ENCODE results near the gene CNOT8. TPM values are rescaled to one million over a fixed set of nuclear protein-coding genes. Genes with fewer than 3 reads are reported as not detected.

The CNOT8 gene
- total RNA-seq, 1 donor from 2014 or later = 55.7 TPM

- H3K27ac Mint-ChIP-seq = peak overlapping the region; percentile 100
- H3K36me3 Mint-ChIP-seq (ENCODE audit: low read depth) = peaks cover 35% of the 10 kb centered on the region
- H3K4me3 Mint-ChIP-seq = peak overlapping the region; percentile 99
- no peaks in the 10 kb centered on the region for H3K27me3 Mint-ChIP-seq (ENCODE audit: insufficient read depth)
- peaks cover 65% of the 10 kb centered on the region for H3K4me1 Mint-ChIP-seq (ENCODE audit: low read depth)
- H3K9me3 Mint-ChIP-seq = no peaks in the 10 kb centered on the region
- DNase-seq (ENCODE audit: low spot score) = no peak
- intact Hi-C loops (cut with micrococcal nuclease) = no loop called here
Observed at GRCh38 chr5:154860765-154861164, 2.3 kb downstream of the CNOT8 start.

GRCh38 chr5:154861946-154862345, 3.5 kb downstream of the CNOT8 start:
- intact Hi-C loops (cut with micrococcal nuclease) = no loop called here
- peaks cover 68% of the 10 kb centered on the region for H3K4me1 Mint-ChIP-seq (ENCODE audit: low read depth)
- no peak for DNase-seq (ENCODE audit: low spot score)
- no peaks in the 10 kb centered on the region for H3K27me3 Mint-ChIP-seq (ENCODE audit: insufficient read depth)
- H3K36me3 Mint-ChIP-seq (ENCODE audit: low read depth) = peaks cover 42% of the 10 kb centered on the region
- H3K9me3 Mint-ChIP-seq = no peaks in the 10 kb centered on the region
- H3K27ac Mint-ChIP-seq = no peak overlapping the region
- peak overlapping the region; percentile 26 for H3K4me3 Mint-ChIP-seq

- Mint-ChIP-seq H3K4me1 (ENCODE audit: low read depth) (peaks cover 69% of the 10 kb centered on the region), H3K27ac (peak overlapping the region; percentile 59), H3K4me3 (peak overlapping the region; percentile 38), H3K27me3 (ENCODE audit: insufficient read depth) (no peaks in the 10 kb centered on the region), H3K36me3 (ENCODE audit: low read depth) (peaks cover 45% of the 10 kb centered on the region), H3K9me3 (no peaks in the 10 kb centered on the region)
- intact Hi-C loops (cut with micrococcal nuclease) = no loop called here
- no peak for DNase-seq (ENCODE audit: low spot score)
Observed at GRCh38 chr5:154862766-154863165, 4.3 kb downstream of the CNOT8 start.

GRCh38 chr5:154863291-154864080, 5.1 kb downstream of the CNOT8 start:
- intact Hi-C loops (cut with micrococcal nuclease) = no loop called here
- Mint-ChIP-seq H3K27me3 (ENCODE audit: insufficient read depth) (no peaks in the 10 kb centered on the region), H3K9me3 (no peaks in the 10 kb centered on the region), H3K4me1 (ENCODE audit: low read depth) (peaks cover 69% of the 10 kb centered on the region), H3K36me3 (ENCODE audit: low read depth) (peaks cover 47% of the 10 kb centered on the region), H3K4me3 (no peak overlapping the region), H3K27ac (no peak overlapping the region)
- DNase-seq (ENCODE audit: low spot score) = no peak

GRCh38 chr5:154865466-154866184, 7.2 kb downstream of the CNOT8 start:
- intact Hi-C loops (cut with micrococcal nuclease) = no loop called here
- Mint-ChIP-seq H3K4me1 (ENCODE audit: low read depth) (peaks cover 56% of the 10 kb centered on the region), H3K36me3 (ENCODE audit: low read depth) (peaks cover 48% of the 10 kb centered on the region), H3K27me3 (ENCODE audit: insufficient read depth) (no peaks in the 10 kb centered on the region), H3K9me3 (no peaks in the 10 kb centered on the region), H3K4me3 (no peak overlapping the region), H3K27ac (peak overlapping the region; percentile 50)
- DNase-seq (ENCODE audit: low spot score) = no peak

- no peak for DNase-seq (ENCODE audit: low spot score)
- H3K4me1 Mint-ChIP-seq (ENCODE audit: low read depth) = peaks cover 43% of the 10 kb centered on the region
- H3K27ac Mint-ChIP-seq = peak overlapping the region; percentile 2
- H3K27me3 Mint-ChIP-seq (ENCODE audit: insufficient read depth) = no peaks in the 10 kb centered on the region
- H3K36me3 Mint-ChIP-seq (ENCODE audit: low read depth) = peaks cover 51% of the 10 kb centered on the region
- H3K4me3 Mint-ChIP-seq = no peak overlapping the region
- intact Hi-C loops (cut with micrococcal nuclease) = no loop called here
- H3K9me3 Mint-ChIP-seq = no peaks in the 10 kb centered on the region
Observed at GRCh38 chr5:154866841-154867240, 8.4 kb downstream of the CNOT8 start.

- Mint-ChIP-seq H3K4me3 (no peak overlapping the region), H3K4me1 (ENCODE audit: low read depth) (peaks cover 25% of the 10 kb centered on the region), H3K27me3 (ENCODE audit: insufficient read depth) (no peaks in the 10 kb centered on the region), H3K36me3 (ENCODE audit: low read depth) (peaks cover 47% of the 10 kb centered on the region), H3K27ac (peak overlapping the region; percentile 49), H3K9me3 (no peaks in the 10 kb centered on the region)
- intact Hi-C loops (cut with micrococcal nuclease) = no loop called here
- no peak for DNase-seq (ENCODE audit: low spot score)
Observed at GRCh38 chr5:154868702-154869101, 10.3 kb downstream of the CNOT8 start.

- Mint-ChIP-seq H3K36me3 (ENCODE audit: low read depth) (peaks cover 54% of the 10 kb centered on the region), H3K4me1 (ENCODE audit: low read depth) (peaks cover 5% of the 10 kb centered on the region), H3K9me3 (no peaks in the 10 kb centered on the region), H3K27me3 (ENCODE audit: insufficient read depth) (no peaks in the 10 kb centered on the region), H3K27ac (no peak overlapping the region), H3K4me3 (no peak overlapping the region)
- DNase-seq (ENCODE audit: low spot score) = no peak
- intact Hi-C loops (cut with micrococcal nuclease) = no loop called here
Observed at GRCh38 chr5:154871734-154872133, 13.3 kb downstream of the CNOT8 start.

GRCh38 chr5:154873791-154874331, 15.4 kb downstream of the CNOT8 start:
- Mint-ChIP-seq H3K4me3 (no peak overlapping the region), H3K36me3 (ENCODE audit: low read depth) (peaks cover 57% of the 10 kb centered on the region), H3K4me1 (ENCODE audit: low read depth) (no peaks in the 10 kb centered on the region), H3K27ac (no peak overlapping the region), H3K9me3 (peaks cover 11% of the 10 kb centered on the region), H3K27me3 (ENCODE audit: insufficient read depth) (no peaks in the 10 kb centered on the region)
- DNase-seq (ENCODE audit: low spot score) = no peak
- intact Hi-C loops (cut with micrococcal nuclease) = no loop called here

GRCh38 chr5:154878642-154879335, 20.4 kb downstream of the CNOT8 start:
- H3K4me1 Mint-ChIP-seq (ENCODE audit: low read depth) = no peaks in the 10 kb centered on the region
- peaks cover 65% of the 10 kb centered on the region for H3K36me3 Mint-ChIP-seq (ENCODE audit: low read depth)
- H3K27ac Mint-ChIP-seq = no peak overlapping the region
- DNase-seq (ENCODE audit: low spot score) = no peak
- H3K27me3 Mint-ChIP-seq (ENCODE audit: insufficient read depth) = no peaks in the 10 kb centered on the region
- peaks cover 23% of the 10 kb centered on the region for H3K9me3 Mint-ChIP-seq
- no peak overlapping the region for H3K4me3 Mint-ChIP-seq
- intact Hi-C loops (cut with micrococcal nuclease) = no loop called here

- H3K36me3 Mint-ChIP-seq (ENCODE audit: low read depth) = peaks cover 67% of the 10 kb centered on the region
- H3K4me3 Mint-ChIP-seq = no peak overlapping the region
- DNase-seq (ENCODE audit: low spot score) = no peak
- intact Hi-C loops (cut with micrococcal nuclease) = no loop called here
- H3K27me3 Mint-ChIP-seq (ENCODE audit: insufficient read depth) = no peaks in the 10 kb centered on the region
- peaks cover 46% of the 10 kb centered on the region for H3K9me3 Mint-ChIP-seq
- H3K27ac Mint-ChIP-seq = no peak overlapping the region
- no peaks in the 10 kb centered on the region for H3K4me1 Mint-ChIP-seq (ENCODE audit: low read depth)
Observed at GRCh38 chr5:154881986-154882385, 23.6 kb downstream of the CNOT8 start.

- no peak for DNase-seq (ENCODE audit: low spot score)
- Mint-ChIP-seq H3K9me3 (peaks cover 34% of the 10 kb centered on the region), H3K4me1 (ENCODE audit: low read depth) (no peaks in the 10 kb centered on the region), H3K27me3 (ENCODE audit: insufficient read depth) (no peaks in the 10 kb centered on the region), H3K36me3 (ENCODE audit: low read depth) (peaks cover 73% of the 10 kb centered on the region), H3K4me3 (no peak overlapping the region), H3K27ac (no peak overlapping the region)
- intact Hi-C loops (cut with micrococcal nuclease) = no loop called here
Observed at GRCh38 chr5:154884424-154884823, 26.0 kb downstream of the CNOT8 start.

GRCh38 chr5:154885439-154885838, 27.0 kb downstream of the CNOT8 start:
- H3K36me3 Mint-ChIP-seq (ENCODE audit: low read depth) = peaks cover 73% of the 10 kb centered on the region
- no peak for DNase-seq (ENCODE audit: low spot score)
- no peak overlapping the region for H3K27ac Mint-ChIP-seq
- no peak overlapping the region for H3K4me3 Mint-ChIP-seq
- no peaks in the 10 kb centered on the region for H3K4me1 Mint-ChIP-seq (ENCODE audit: low read depth)
- no peaks in the 10 kb centered on the region for H3K27me3 Mint-ChIP-seq (ENCODE audit: insufficient read depth)
- H3K9me3 Mint-ChIP-seq = peaks cover 27% of the 10 kb centered on the region
- intact Hi-C loops (cut with micrococcal nuclease) = no loop called here
